SU-DHL-6 (cell line): ENCODE measurements around the gene GULP1.

Experiments used
- H2AFZ ChIP-seq: fragments of 200-600 bp; sonication (generic); 2 replicates; pipeline ENCODE4 v1.6.1; 2014; ENCODE audit warnings: low read depth, mild to moderate bottlenecking, moderate library complexity, mixed read lengths, antibody characterized with exemption, low read length; ENCODE audit not compliant: severe bottlenecking
- H3F3A ChIP-seq: fragments of 200-600 bp; shearing (Covaris generic); 2 replicates; pipeline ENCODE4 v1.6.0; 2016; ENCODE audit warnings: antibody characterized with exemption, mild to moderate bottlenecking; ENCODE audit not compliant: insufficient read depth
- H3K27ac ChIP-seq: fragments of 200-600 bp; sonication (generic); 2 replicates; pipeline ENCODE4 v1.5.1; 2016; ENCODE audit warnings: low read depth, mild to moderate bottlenecking, low read length, moderate library complexity, mixed read lengths
- H3K27me3 ChIP-seq: fragments of 200-600 bp; sonication (generic), shearing (Covaris generic); 2 replicates; pipeline ENCODE4 v1.6.0; 2014; ENCODE audit warnings: mild to moderate bottlenecking, low read length
- H3K36me3 ChIP-seq: fragments of 200-600 bp; sonication (generic); 2 replicates; pipeline ENCODE4 v1.6.1; 2014; ENCODE audit warnings: mild to moderate bottlenecking, low read length, mixed read lengths
- H3K4me2 ChIP-seq: fragments of 300-600, 200-600 bp; shearing (Covaris generic), sonication (generic); 2 replicates; pipeline ENCODE4 v1.6.0; 2014; ENCODE audit warnings: low read length, low read depth, mild to moderate bottlenecking; ENCODE audit not compliant: poor library complexity, severe bottlenecking
- H3K4me3 ChIP-seq: fragments of 200-600 bp; sonication (generic); 2 replicates; pipeline ENCODE4 v1.5.1; 2014; ENCODE audit warnings: antibody characterized with exemption, low read length, mild to moderate bottlenecking, mixed read lengths; ENCODE audit not compliant: insufficient read depth, poor library complexity, severe bottlenecking
- H3K79me2 ChIP-seq: fragments of 200-600 bp; sonication (generic); 2 replicates; pipeline ENCODE4 v1.6.1; 2014; ENCODE audit warnings: mild to moderate bottlenecking, low read length, moderate library complexity; ENCODE audit not compliant: insufficient read depth
- H3K9ac ChIP-seq: fragments of 200-600 bp; sonication (generic); 2 replicates; pipeline ENCODE4 v1.7.0; 2014; ENCODE audit warnings: mild to moderate bottlenecking, low read length
- H3K9me2 ChIP-seq: fragments of 200-600 bp; sonication (generic); replicated peaks from 2 replicates; pipeline ENCODE4 v1.6.1; 2014; ENCODE audit warnings: low read length; ENCODE audit not compliant: insufficient read depth
- H3K9me3 ChIP-seq: fragments of 200-600 bp; sonication (generic); 2 replicates; pipeline ENCODE4 v1.6.1; 2014; ENCODE audit warnings: low read length, mixed read lengths; ENCODE audit not compliant: insufficient read depth
- H4K20me1 ChIP-seq: fragments of 200-600 bp; sonication (generic); 2 replicates; pipeline ENCODE4 v1.6.1; 2014; ENCODE audit warnings: low read depth, mild to moderate bottlenecking, antibody characterized with exemption, low read length, moderate library complexity, mixed read lengths
- EZH2phosphoT487 ChIP-seq: fragments of 200-600 bp; sonication (generic), shearing (Covaris generic); conservative IDR thresholded peaks from 2 replicates; pipeline ENCODE4 v1.6.1; 2018; ENCODE audit warnings: mild to moderate bottlenecking, antibody characterized with exemption, low read length, moderate library complexity, mixed read lengths
- TF ChIP-seq, protein P1 (sequence below): fragments of 200-600 bp; sonication (generic); IDR thresholded peaks from one replicate; pipeline ENCODE4 v1.5.1; 2017; ENCODE audit warnings: antibody characterized with exemption, mild to moderate bottlenecking, low read length, moderate library complexity; ENCODE audit not compliant: insufficient read depth, poor library complexity, severe bottlenecking

GULP1 gene

DNA sequence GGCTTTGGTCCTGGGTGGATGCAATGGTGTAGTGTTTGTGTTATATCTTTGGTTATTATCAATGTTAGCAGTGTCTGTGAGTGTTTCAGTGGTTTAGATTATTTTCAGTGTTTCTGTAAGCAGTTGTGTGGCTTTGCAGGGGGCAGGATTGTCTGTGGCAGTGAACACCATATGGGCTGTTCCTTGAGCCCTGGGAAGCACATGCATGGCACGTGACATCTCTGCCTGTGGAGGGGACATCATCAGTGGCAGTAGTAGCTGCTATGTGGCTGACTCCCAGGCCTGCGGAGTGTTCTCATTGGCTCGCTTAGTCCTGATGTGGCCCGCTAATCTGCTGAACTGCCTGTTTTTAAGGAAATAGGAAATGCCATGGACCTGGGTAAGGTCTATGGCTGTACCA is 327.5 kb downstream of the GULP1 start:
- H3F3A ChIP-seq = no peaks in the 10 kb centered on the region

GRCh38 chr2:188620916-188621315 is 329.2 kb downstream of the GULP1 start:
- Histone ChIP-seq H3K27me3 (no peaks in the 10 kb centered on the region), H3F3A (no peaks in the 10 kb centered on the region), H3K9ac (no peak overlapping the region), H3K9me2 (no peaks in the 10 kb centered on the region), H3K4me2 (no peak overlapping the region), H4K20me1 (no peaks in the 10 kb centered on the region), H3K36me3 (no peaks in the 10 kb centered on the region), H3K4me3 (no peak overlapping the region), H3K27ac (no peak overlapping the region), H3K79me2 (no peaks in the 10 kb centered on the region), H2AFZ (no peak overlapping the region), H3K9me3 (no peaks in the 10 kb centered on the region)
- no peak for TF ChIP-seq EZH2phosphoT487
- TF ChIP-seq, protein P1, sequence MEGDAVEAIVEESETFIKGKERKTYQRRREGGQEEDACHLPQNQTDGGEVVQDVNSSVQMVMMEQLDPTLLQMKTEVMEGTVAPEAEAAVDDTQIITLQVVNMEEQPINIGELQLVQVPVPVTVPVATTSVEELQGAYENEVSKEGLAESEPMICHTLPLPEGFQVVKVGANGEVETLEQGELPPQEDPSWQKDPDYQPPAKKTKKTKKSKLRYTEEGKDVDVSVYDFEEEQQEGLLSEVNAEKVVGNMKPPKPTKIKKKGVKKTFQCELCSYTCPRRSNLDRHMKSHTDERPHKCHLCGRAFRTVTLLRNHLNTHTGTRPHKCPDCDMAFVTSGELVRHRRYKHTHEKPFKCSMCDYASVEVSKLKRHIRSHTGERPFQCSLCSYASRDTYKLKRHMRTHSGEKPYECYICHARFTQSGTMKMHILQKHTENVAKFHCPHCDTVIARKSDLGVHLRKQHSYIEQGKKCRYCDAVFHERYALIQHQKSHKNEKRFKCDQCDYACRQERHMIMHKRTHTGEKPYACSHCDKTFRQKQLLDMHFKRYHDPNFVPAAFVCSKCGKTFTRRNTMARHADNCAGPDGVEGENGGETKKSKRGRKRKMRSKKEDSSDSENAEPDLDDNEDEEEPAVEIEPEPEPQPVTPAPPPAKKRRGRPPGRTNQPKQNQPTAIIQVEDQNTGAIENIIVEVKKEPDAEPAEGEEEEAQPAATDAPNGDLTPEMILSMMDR = no peak

More for the DNA sequence above, 327.5 kb downstream of the GULP1 start:
- Histone ChIP-seq H3K27me3 (no peaks in the 10 kb centered on the region), H3K9ac (no peak overlapping the region), H3K36me3 (no peaks in the 10 kb centered on the region), H3K4me2 (no peak overlapping the region), H3K9me3 (no peaks in the 10 kb centered on the region), H4K20me1 (no peaks in the 10 kb centered on the region), H2AFZ (no peak overlapping the region), H3K27ac (no peak overlapping the region), H3K79me2 (no peaks in the 10 kb centered on the region), H3K4me3 (no peak overlapping the region), H3K9me2 (no peaks in the 10 kb centered on the region)
- TF ChIP-seq EZH2phosphoT487 = no peak
- TF ChIP-seq, protein P1 = no peak

- no peaks in the 10 kb centered on the region for H3K9me3 ChIP-seq
- no peaks in the 10 kb centered on the region for H3K9me2 ChIP-seq
- no peaks in the 10 kb centered on the region for H3K27me3 ChIP-seq
- TF ChIP-seq EZH2phosphoT487 = no peak
- TF ChIP-seq, protein P1 = no peak
- H2AFZ ChIP-seq = no peak overlapping the region
- H3K4me3 ChIP-seq = no peak overlapping the region
- no peaks in the 10 kb centered on the region for H3K36me3 ChIP-seq
- H3K27ac ChIP-seq = no peak overlapping the region
- no peaks in the 10 kb centered on the region for H4K20me1 ChIP-seq
- H3K4me2 ChIP-seq = no peak overlapping the region
- no peaks in the 10 kb centered on the region for H3F3A ChIP-seq
- H3K79me2 ChIP-seq = no peaks in the 10 kb centered on the region
- H3K9ac ChIP-seq = no peak overlapping the region
These were observed 331.1 kb downstream of the GULP1 start for GRCh38 chr2:188622601-188623260.
